Measurements from ENCODE around the gene TTC34. TPM values are rescaled to one million over a fixed set of nuclear protein-coding genes. Genes with fewer than 3 reads are reported as not detected.

TTC34 gene
- total RNA-seq, 1 experiment from 2014 or later: 0.61 TPM

- TF ChIP-seq CBFB (CRISPR knock-in tag; IDR thresholded peaks at IDR 0.05; ENCODE audit: low read depth) (no peak), NFYB (CRISPR knock-in tag; conservative IDR thresholded peaks at IDR 0.05; ENCODE audit: low read depth) (no peak), HMGA2 (CRISPR knock-in tag; IDR thresholded peaks at IDR 0.05) (no peak), ZNF423 (CRISPR knock-in tag; IDR thresholded peaks at IDR 0.05) (no peak), GABPB1 (CRISPR knock-in tag; IDR thresholded peaks at IDR 0.05) (no peak), KAT7 (CRISPR knock-in tag; IDR thresholded peaks at IDR 0.05; ENCODE audit: borderline replicate concordance) (no peak), CREM (CRISPR knock-in tag; IDR thresholded peaks at IDR 0.05) (no peak)
Measured at GRCh38 chr1:2642131-2642559, 159.3 kb downstream of the TTC34 start (continued).

GRCh38 chr1:2641381-2642130, 159.9 kb downstream of the TTC34 start:
- no peaks in the 10 kb centered on the region; the same call in 1 of the 2 replicates for H3K4me1 Mint-ChIP-seq
- peaks cover 34% of the 10 kb centered on the region for H3K27me3 Mint-ChIP-seq (ENCODE audit: low read depth)
- H3K27ac Mint-ChIP-seq: no peak overlapping the region
- TF ChIP-seq STAT6 (CRISPR knock-in tag; conservative IDR thresholded peaks at IDR 0.05; ENCODE audit: low read depth): no peak
- TF ChIP-seq GTF2I (CRISPR knock-in tag; conservative IDR thresholded peaks at IDR 0.05): no peak
- TF ChIP-seq ZNF121 (CRISPR knock-in tag; IDR thresholded peaks at IDR 0.05): no peak
- TF ChIP-seq NR2C2 (CRISPR knock-in tag; IDR thresholded peaks at IDR 0.05): no peak
- no peak for TF ChIP-seq MAX (CRISPR knock-in tag; IDR thresholded peaks at IDR 0.05)
- no peak for TF ChIP-seq IRF2 (CRISPR knock-in tag; IDR thresholded peaks at IDR 0.05; ENCODE audit: borderline replicate concordance, low read depth)
- TF ChIP-seq GABPB1 (CRISPR knock-in tag; IDR thresholded peaks at IDR 0.05): no peak
- TF ChIP-seq TEAD4 (CRISPR knock-in tag; IDR thresholded peaks at IDR 0.05): no peak
- TF ChIP-seq KAT7 (CRISPR knock-in tag; IDR thresholded peaks at IDR 0.05; ENCODE audit: borderline replicate concordance): no peak
- TF ChIP-seq ETV6 (CRISPR knock-in tag; IDR thresholded peaks at IDR 0.05): no peak
- TF ChIP-seq NFATC4 (CRISPR knock-in tag; IDR thresholded peaks at IDR 0.05): no peak
- no peak for TF ChIP-seq USF2 (CRISPR knock-in tag; IDR thresholded peaks at IDR 0.05)
- TF ChIP-seq PRRX2 (CRISPR knock-in tag; IDR thresholded peaks at IDR 0.05): no peak
- no peak for TF ChIP-seq JUN (CRISPR knock-in tag; IDR thresholded peaks at IDR 0.05)
- no peak for TF ChIP-seq FOXP4 (CRISPR knock-in tag; IDR thresholded peaks at IDR 0.05)
- POLR2A ChIA-PET: no interaction called here
- DNase-seq (ENCODE audit: low spot score) (no peak), ATAC-seq (no peak)
- peaks cover 6% of the 10 kb centered on the region for H3K36me3 Mint-ChIP-seq
- peak overlapping the region; percentile 71 for H3K4me3 Mint-ChIP-seq
- peaks cover 23% of the 10 kb centered on the region for H3K9me3 Mint-ChIP-seq
- CTCF ChIA-PET: no interaction called here
